Liver (tissue), 9 donors: ENCODE data around the gene MPP1. TPM values are rescaled to one million over a fixed set of nuclear protein-coding genes. Genes with fewer than 3 reads are reported as not detected.

Experiments used
- DNase-seq: peaks from one replicate; pipeline ENCODE4 v3.0.0-alpha.2; 2017; ENCODE audit warnings: low spot score
- H3K27ac ChIP-seq, 2 donors: one replicate each; pipeline ENCODE4 v1.7.0; 2013; ENCODE audit warnings: inconsistent platforms in 2 of 2, low read length in 2 of 2, control low read depth in 1 of 2, low read depth in 1 of 2, mild to moderate bottlenecking in 1 of 2
- H3K27me3 ChIP-seq, 4 donors: one replicate each; pipeline versions ENCODE4 v1.6.1 to v1.7.0; 2013; ENCODE audit warnings: low read length in 3 of 4, inconsistent platforms in 1 of 4, mild to moderate bottlenecking in 1 of 4, moderate library complexity in 1 of 4; ENCODE audit not compliant: control insufficient read depth in 4 of 4, insufficient read depth in 4 of 4
- H3K36me3 ChIP-seq, 4 donors: one replicate each; pipeline versions ENCODE4 v1.6.1 to v1.7.0; 2013; ENCODE audit warnings: low read length in 3 of 4, mild to moderate bottlenecking in 3 of 4, low read depth in 1 of 4, moderate library complexity in 1 of 4; ENCODE audit not compliant: control insufficient read depth in 4 of 4, insufficient read depth in 3 of 4
- H3K4me1 ChIP-seq, 4 donors: one replicate each; pipeline versions ENCODE4 v1.6.1 to v1.7.0; 2013; ENCODE audit warnings: low read length in 3 of 4, mild to moderate bottlenecking in 3 of 4, moderate library complexity in 1 of 4; ENCODE audit not compliant: control insufficient read depth in 4 of 4, insufficient read depth in 4 of 4
- H3K4me3 ChIP-seq, 3 donors: one replicate each; pipeline versions ENCODE4 v1.6.1 to v1.7.0; 2013; ENCODE audit warnings: low read length in 3 of 3, control low read depth in 1 of 3, low read depth in 1 of 3, mild to moderate bottlenecking in 1 of 3
- H3K9ac ChIP-seq, 2 donors: one replicate each; pipeline ENCODE4 v1.7.0; 2013; ENCODE audit warnings: low read length in 2 of 2, mild to moderate bottlenecking in 2 of 2, moderate library complexity in 2 of 2, control low read depth in 1 of 2, low read depth in 1 of 2
- H3K9me3 ChIP-seq, 4 donors: one replicate each; pipeline versions ENCODE4 v1.6.1 to v1.7.0; 2013; ENCODE audit warnings: low read length in 3 of 4; ENCODE audit not compliant: control insufficient read depth in 4 of 4
- EGR1 ChIP-seq, 2 donors: IDR thresholded peaks; 2 replicates each; pipeline ENCODE4 v1.6.1; 2016 to 2018; ENCODE audit warnings: antibody characterized with exemption in 2 of 2, low read depth in 2 of 2
- FOXA1 ChIP-seq: IDR thresholded peaks from 2 replicates; pipeline ENCODE4 v1.6.1; 2016; ENCODE audit warnings: antibody characterized with exemption
- FOXA2 ChIP-seq: IDR thresholded peaks from 2 replicates; pipeline ENCODE4 v1.6.1; 2016; ENCODE audit warnings: antibody characterized with exemption
- GABPA ChIP-seq, 2 donors: IDR thresholded peaks in 1 of 2; conservative IDR thresholded peaks in 1 of 2; 2 replicates each; pipeline ENCODE4 v1.6.1; 2016; ENCODE audit warnings: antibody characterized with exemption in 2 of 2, mild to moderate bottlenecking in 1 of 2, moderate library complexity in 1 of 2
- HNF4A ChIP-seq, 2 donors: conservative IDR thresholded peaks; 2 replicates each; pipeline ENCODE4 v1.6.1; 2016; ENCODE audit warnings: antibody characterized with exemption in 2 of 2, mild to moderate bottlenecking in 2 of 2
- HNF4G ChIP-seq: IDR thresholded peaks from 2 replicates; pipeline ENCODE4 v1.6.1; 2016; ENCODE audit warnings: antibody characterized with exemption
- JUND ChIP-seq, 2 donors: IDR thresholded peaks; 2 replicates each; pipeline ENCODE4 v1.6.1; 2016; ENCODE audit warnings: antibody characterized with exemption in 2 of 2
- NR2F2 ChIP-seq: IDR thresholded peaks from 2 replicates; pipeline ENCODE4 v1.6.1; 2016; ENCODE audit warnings: antibody characterized with exemption
- REST ChIP-seq: IDR thresholded peaks from 2 replicates; pipeline ENCODE4 v1.6.1; 2016; ENCODE audit warnings: antibody characterized with exemption, mild to moderate bottlenecking
- RXRA ChIP-seq, 2 donors: IDR thresholded peaks; 2 replicates each; pipeline ENCODE4 v1.6.1; 2017 to 2018; ENCODE audit warnings: antibody characterized with exemption in 2 of 2, mild to moderate bottlenecking in 1 of 2
- SP1 ChIP-seq: IDR thresholded peaks from 2 replicates; pipeline ENCODE4 v1.6.1; 2018; ENCODE audit warnings: antibody characterized with exemption, mild to moderate bottlenecking
- YY1 ChIP-seq: IDR thresholded peaks from 2 replicates; pipeline ENCODE4 v1.6.1; 2016; ENCODE audit warnings: antibody characterized with exemption, mild to moderate bottlenecking
- WGBS: extraction: QIAGEN DNeasy Blood & Tissue Kit; methylation state at CpG from one replicate; pipeline ENCODE4 v1.1.7; 2013; 5-methylcytosine and 5-hydroxymethylcytosine counted together
- polyA plus RNA-seq, 2 donors: library from polyadenylated mRNA; stranded (reverse) in 1 of 2; unstranded in 1 of 2; fragments of 200-250 nt in 1 of 2; fragments of >200 nt in 1 of 2; fragmentation: Nextera tagmentation in 1 of 2; extraction: Ambion mirVana in 1 of 2; gene quantifications; one replicate each; pipeline versions ENCODE4 v1.2.1 to v1.2.3, GENCODE V29; 2013 to 2015
- total RNA-seq, 2 donors: library from RNA; depleted of rRNA; stranded (reverse); fragments of >200 nt; gene quantifications; one replicate each; pipeline ENCODE4 v1.2.3, GENCODE V29; 2014
- TF ChIP-seq, protein P1 (sequence below): IDR thresholded peaks from 2 replicates; pipeline ENCODE4 v1.6.1; 2016; ENCODE audit warnings: antibody characterized with exemption
- TF ChIP-seq, protein P2 (sequence below): IDR thresholded peaks from 2 replicates; pipeline ENCODE4 v1.6.1; 2016; ENCODE audit warnings: antibody characterized with exemption
- TF ChIP-seq, protein P3 (sequence below): fragments of 150-350 bp; IDR thresholded peaks from 2 replicates; pipeline ENCODE4 v1.5.1; 2017; ENCODE audit warnings: improper control_type of control experiment, low read depth, low read length; ENCODE audit not compliant: missing input control
- donor health status: healthy.
- donor health status: healthy.
- donor health status: healthy.
- donor health status: healthy.
- donor health status: healthy.

The MPP1 gene
- total and polyA plus RNA-seq, 4 donors = 13.8 to 168 (median 23.4) TPM

DNA sequence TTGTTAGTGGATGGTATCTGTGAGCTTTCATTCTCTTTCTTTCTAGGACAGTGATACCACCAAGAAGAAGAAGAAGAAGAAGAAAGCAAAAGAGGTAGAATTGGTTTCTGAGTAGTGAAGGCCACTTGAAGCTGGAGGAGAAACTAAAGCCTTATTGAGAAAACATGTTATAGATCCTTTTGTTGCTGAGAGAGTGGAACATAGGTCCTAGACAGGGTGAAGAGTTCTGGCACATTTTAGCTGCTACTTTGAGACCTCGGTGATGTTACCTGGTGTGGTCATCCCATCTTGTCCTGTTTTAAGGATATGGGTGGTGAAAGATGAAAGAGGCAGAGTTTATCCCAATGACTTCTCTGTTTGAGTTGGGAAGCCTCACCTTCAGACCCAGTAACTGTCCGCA is 28.5 kb downstream of the MPP1 start:
- DNase-seq = no peak
- TF ChIP-seq, protein P1, sequence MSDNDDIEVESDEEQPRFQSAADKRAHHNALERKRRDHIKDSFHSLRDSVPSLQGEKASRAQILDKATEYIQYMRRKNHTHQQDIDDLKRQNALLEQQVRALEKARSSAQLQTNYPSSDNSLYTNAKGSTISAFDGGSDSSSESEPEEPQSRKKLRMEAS = no peak
- TF ChIP-seq, protein P2, sequence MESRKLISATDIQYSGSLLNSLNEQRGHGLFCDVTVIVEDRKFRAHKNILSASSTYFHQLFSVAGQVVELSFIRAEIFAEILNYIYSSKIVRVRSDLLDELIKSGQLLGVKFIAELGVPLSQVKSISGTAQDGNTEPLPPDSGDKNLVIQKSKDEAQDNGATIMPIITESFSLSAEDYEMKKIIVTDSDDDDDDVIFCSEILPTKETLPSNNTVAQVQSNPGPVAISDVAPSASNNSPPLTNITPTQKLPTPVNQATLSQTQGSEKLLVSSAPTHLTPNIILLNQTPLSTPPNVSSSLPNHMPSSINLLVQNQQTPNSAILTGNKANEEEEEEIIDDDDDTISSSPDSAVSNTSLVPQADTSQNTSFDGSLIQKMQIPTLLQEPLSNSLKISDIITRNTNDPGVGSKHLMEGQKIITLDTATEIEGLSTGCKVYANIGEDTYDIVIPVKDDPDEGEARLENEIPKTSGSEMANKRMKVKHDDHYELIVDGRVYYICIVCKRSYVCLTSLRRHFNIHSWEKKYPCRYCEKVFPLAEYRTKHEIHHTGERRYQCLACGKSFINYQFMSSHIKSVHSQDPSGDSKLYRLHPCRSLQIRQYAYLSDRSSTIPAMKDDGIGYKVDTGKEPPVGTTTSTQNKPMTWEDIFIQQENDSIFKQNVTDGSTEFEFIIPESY = no peak
- TF ChIP-seq GABPA (IDR thresholded peaks at IDR 0.05 in 1 of 2, conservative IDR thresholded peaks at IDR 0.05 in 1 of 2) = no peak
- TF ChIP-seq, protein P3, sequence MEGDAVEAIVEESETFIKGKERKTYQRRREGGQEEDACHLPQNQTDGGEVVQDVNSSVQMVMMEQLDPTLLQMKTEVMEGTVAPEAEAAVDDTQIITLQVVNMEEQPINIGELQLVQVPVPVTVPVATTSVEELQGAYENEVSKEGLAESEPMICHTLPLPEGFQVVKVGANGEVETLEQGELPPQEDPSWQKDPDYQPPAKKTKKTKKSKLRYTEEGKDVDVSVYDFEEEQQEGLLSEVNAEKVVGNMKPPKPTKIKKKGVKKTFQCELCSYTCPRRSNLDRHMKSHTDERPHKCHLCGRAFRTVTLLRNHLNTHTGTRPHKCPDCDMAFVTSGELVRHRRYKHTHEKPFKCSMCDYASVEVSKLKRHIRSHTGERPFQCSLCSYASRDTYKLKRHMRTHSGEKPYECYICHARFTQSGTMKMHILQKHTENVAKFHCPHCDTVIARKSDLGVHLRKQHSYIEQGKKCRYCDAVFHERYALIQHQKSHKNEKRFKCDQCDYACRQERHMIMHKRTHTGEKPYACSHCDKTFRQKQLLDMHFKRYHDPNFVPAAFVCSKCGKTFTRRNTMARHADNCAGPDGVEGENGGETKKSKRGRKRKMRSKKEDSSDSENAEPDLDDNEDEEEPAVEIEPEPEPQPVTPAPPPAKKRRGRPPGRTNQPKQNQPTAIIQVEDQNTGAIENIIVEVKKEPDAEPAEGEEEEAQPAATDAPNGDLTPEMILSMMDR = no peak
- no peak for TF ChIP-seq RXRA (IDR thresholded peaks at IDR 0.05)
- Histone ChIP-seq H3K4me3 (no peak overlapping the region), H3K9me3 (no peaks in the 10 kb centered on the region), H3K9ac (no peak overlapping the region), H3K27ac (no peak overlapping the region), H3K4me1 (peaks cover 0 to 5% (median 0%) of the 10 kb centered on the region in 4 donors), H3K36me3 (peaks cover 2 to 43% (median 24%) of the 10 kb centered on the region in 4 donors), H3K27me3 (no peaks in the 10 kb centered on the region)
- WGBS = 98% methylated on average over 2 of the region's 2 CpGs

GRCh38 chrX:154775419-154776349 is 29.6 kb downstream of the MPP1 start:
- WGBS = 92% methylated on average over 15 of the region's 15 CpGs
- peaks cover 2 to 44% (median 24%) of the 10 kb centered on the region in 4 donors for H3K36me3 ChIP-seq

More at GRCh38 chrX:154775419-154776349, 29.6 kb downstream of the MPP1 start:
- H3K27me3 ChIP-seq = no peaks in the 10 kb centered on the region
- no peak for TF ChIP-seq FOXA2
- TF ChIP-seq NR2F2 = no peak
- TF ChIP-seq JUND (IDR thresholded peaks at IDR 0.05) = no peak
- TF ChIP-seq, protein P3 = no peak
- no peak for TF ChIP-seq FOXA1
- TF ChIP-seq RXRA (IDR thresholded peaks at IDR 0.05) = no peak
- TF ChIP-seq, protein P2 = no peak
- TF ChIP-seq HNF4G = no peak
- TF ChIP-seq, protein P1 = no peak
- TF ChIP-seq SP1 = no peak
- TF ChIP-seq GABPA (IDR thresholded peaks at IDR 0.05 in 1 of 2, conservative IDR thresholded peaks at IDR 0.05 in 1 of 2) = no peak
- no peak for TF ChIP-seq EGR1 (IDR thresholded peaks at IDR 0.05; ENCODE audit: low read depth in 2 of 2)
- TF ChIP-seq REST = no peak
- no peak for TF ChIP-seq HNF4A (conservative IDR thresholded peaks at IDR 0.05)
- TF ChIP-seq YY1 = no peak
- DNase-seq = no peak
- H3K9ac ChIP-seq = no peak overlapping the region
- H3K4me3 ChIP-seq = no peak overlapping the region
- H3K9me3 ChIP-seq = no peaks in the 10 kb centered on the region
- H3K27ac ChIP-seq = no peak overlapping the region
- peaks cover 0 to 3% (median 0%) of the 10 kb centered on the region in 4 donors for H3K4me1 ChIP-seq
